H1 (cell line): ENCODE data around the gene PSMC5. TPM values are rescaled to one million over a fixed set of nuclear protein-coding genes. Genes with fewer than 3 reads are reported as not detected.

Source experiments
- CTCF ChIA-PET: fragments of 300-600 bp; sonication (Branson Sonifier 250); formaldehyde crosslinking; loops from one replicate; lab custom pipeline; 2021; ENCODE audit not compliant: partially characterized antibody; lab: Charles Lee
- POLR2A ChIA-PET: fragments of 300-600 bp; sonication (Branson Sonifier 250); formaldehyde crosslinking; loops from one replicate; lab custom pipeline; 2021; ENCODE audit warnings: inconsistent platforms; ENCODE audit not compliant: partially characterized antibody; lab: Charles Lee
- DNase-seq, 2 experiments: peaks; one replicate each; pipeline versions ENCODE4 v3.0.0 to v3.0.0-alpha.2; 2010 to 2022; ENCODE audit warnings: low spot score in 2 of 2, low read depth in 1 of 2, mixed read lengths in 1 of 2
- FAIRE-seq: peaks from 2 replicates; lab custom pipeline; 2011; peaks lifted over from hg19 to GRCh38; lab: Jason Lieb, UNC
- H2AFZ ChIP-seq: 2 replicates; pipeline ENCODE4 v1.8.1; 2012; ENCODE audit warnings: low read length, inconsistent platforms
- H2AK5ac ChIP-seq: 2 replicates; pipeline ENCODE4 v1.6.1; 2013; ENCODE audit warnings: low read depth, low read length
- H2BK120ac ChIP-seq: replicated peaks from 2 replicates; pipeline ENCODE3; 2013; ENCODE audit warnings: low read depth, low read length, inconsistent platforms
- H2BK12ac ChIP-seq: 2 replicates; pipeline ENCODE4 v1.6.1; 2013; ENCODE audit warnings: low read depth, low read length
- H2BK15ac ChIP-seq: 2 replicates; pipeline ENCODE4 v1.6.1; 2013; ENCODE audit warnings: low read length
- H2BK20ac ChIP-seq: 2 replicates; pipeline ENCODE4 v1.6.1; 2013; ENCODE audit warnings: low read length
- H2BK5ac ChIP-seq: 2 replicates; pipeline ENCODE4 v1.6.1; 2013; ENCODE audit warnings: low read depth, low read length
- H3K14ac ChIP-seq: 2 replicates; pipeline ENCODE4 v1.6.1; 2013; ENCODE audit warnings: inconsistent platforms; ENCODE audit not compliant: insufficient read length
- H3K18ac ChIP-seq: 2 replicates; pipeline ENCODE4 v1.6.1; 2013; ENCODE audit warnings: low read length; ENCODE audit errors: extremely low read depth
- H3K23ac ChIP-seq: 2 replicates; pipeline ENCODE4 v1.6.1; 2013; ENCODE audit warnings: inconsistent platforms; ENCODE audit not compliant: insufficient read length
- H3K23me2 ChIP-seq: 2 replicates; pipeline ENCODE4 v1.6.1; 2013; ENCODE audit warnings: low read depth, low read length
- H3K27ac ChIP-seq: 2 replicates; pipeline ENCODE4 v1.6.1; 2011; ENCODE audit warnings: low read depth, low read length, inconsistent platforms
- H3K27me3 ChIP-seq, 4 experiments: replicated peaks in 1 of 4; 1 replicate in 1 of 4; 2 replicates in 3 of 4; pipeline versions ENCODE4 v1.6.1 to v1.8.1; 2011 to 2013; ENCODE audit warnings: low read length in 3 of 4, mild to moderate bottlenecking in 3 of 4, inconsistent platforms in 2 of 4, mixed read lengths in 2 of 4, moderate library complexity in 1 of 4; ENCODE audit not compliant: control insufficient read depth in 3 of 4, insufficient read depth in 3 of 4; ENCODE audit errors: extremely low read depth in 1 of 4
- H3K36me3 ChIP-seq, 4 experiments: 2 replicates each; pipeline versions ENCODE4 v1.6.1 to v1.8.1; 2011 to 2013; ENCODE audit warnings: mild to moderate bottlenecking in 4 of 4, low read length in 3 of 4, moderate library complexity in 2 of 4, control low read depth in 1 of 4, inconsistent platforms in 1 of 4; ENCODE audit not compliant: insufficient read depth in 4 of 4, control insufficient read depth in 2 of 4
- H3K4ac ChIP-seq: replicated peaks from 2 replicates; pipeline ENCODE3; 2013; ENCODE audit warnings: low read length, low read depth, mixed read lengths, inconsistent platforms; ENCODE audit not compliant: insufficient read length
- H3K4me1 ChIP-seq, 4 experiments: replicated peaks in 1 of 4; 1 replicate in 1 of 4; 2 replicates in 3 of 4; pipeline versions ENCODE4 v1.6.1 to v1.8.1; 2011 to 2013; ENCODE audit warnings: low read length in 3 of 4, inconsistent platforms in 2 of 4, mixed read lengths in 1 of 4; ENCODE audit not compliant: insufficient read depth in 4 of 4, control insufficient read depth in 3 of 4
- H3K4me2 ChIP-seq, 2 experiments: 2 replicates each; pipeline versions ENCODE4 v1.6.1 to v1.8.1; 2011 to 2013; ENCODE audit warnings: low read depth in 2 of 2, low read length in 2 of 2, control low read depth in 1 of 2, inconsistent platforms in 1 of 2, mild to moderate bottlenecking in 1 of 2; ENCODE audit not compliant: insufficient read depth in 1 of 2
- H3K4me3 ChIP-seq, 4 experiments: fragments of 200-600, 300-600 bp in 1 of 4; sonication (generic), shearing (Covaris generic), sonication (Bioruptor Twin) in 1 of 4; 2 replicates each; pipeline versions ENCODE4 v1.5.1 to v1.8.1; 2011 to 2016; ENCODE audit warnings: low read length in 4 of 4, low read depth in 3 of 4, control low read depth in 2 of 4, inconsistent platforms in 2 of 4, mild to moderate bottlenecking in 2 of 4, mixed read lengths in 1 of 4, moderate library complexity in 1 of 4; ENCODE audit not compliant: insufficient read depth in 2 of 4; ENCODE audit errors: extremely low read depth in 1 of 4
- H3K56ac ChIP-seq: replicated peaks from 2 replicates; pipeline ENCODE3; 2013; ENCODE audit warnings: low read depth, mild to moderate bottlenecking, mixed read lengths, low read length, inconsistent platforms; ENCODE audit not compliant: insufficient read length
- H3K79me1 ChIP-seq: 2 replicates; pipeline ENCODE4 v1.6.1; 2013; ENCODE audit warnings: low read depth, low read length, control low read depth
- H3K79me2 ChIP-seq, 2 experiments: 2 replicates each; pipeline versions ENCODE4 v1.6.1 to v1.8.1; 2012 to 2013; ENCODE audit warnings: low read length in 2 of 2, mild to moderate bottlenecking in 2 of 2, inconsistent platforms in 1 of 2; ENCODE audit not compliant: insufficient read depth in 2 of 2, control insufficient read depth in 1 of 2
- H3K9ac ChIP-seq, 4 experiments: replicated peaks in 1 of 4; 1 replicate in 1 of 4; 2 replicates in 3 of 4; pipeline versions ENCODE4 v1.6.1 to v1.8.1; 2011 to 2013; ENCODE audit warnings: low read depth in 3 of 4, low read length in 3 of 4, control low read depth in 2 of 4, mild to moderate bottlenecking in 2 of 4, moderate library complexity in 2 of 4, inconsistent platforms in 1 of 4; ENCODE audit errors: extremely low read depth in 1 of 4
- H3K9me3 ChIP-seq, 2 experiments: 2 replicates each; pipeline versions ENCODE4 v1.6.1 to v1.8.1; 2012 to 2013; ENCODE audit warnings: mild to moderate bottlenecking in 2 of 2, moderate library complexity in 2 of 2, control low read depth in 1 of 2, inconsistent platforms in 1 of 2, low read depth in 1 of 2, low read length in 1 of 2, mixed read lengths in 1 of 2; ENCODE audit not compliant: insufficient read depth in 2 of 2
- H4K20me1 ChIP-seq, 2 experiments: replicated peaks in 1 of 2; 2 replicates each; pipeline versions ENCODE3 to v1.8.1; 2011 to 2013; ENCODE audit warnings: inconsistent platforms in 2 of 2, low read length in 2 of 2, mild to moderate bottlenecking in 1 of 2; ENCODE audit not compliant: insufficient read depth in 2 of 2, control insufficient read depth in 1 of 2
- H4K5ac ChIP-seq: 2 replicates; pipeline ENCODE4 v1.6.1; 2013; ENCODE audit warnings: low read length, low read depth, mixed read lengths, inconsistent platforms; ENCODE audit not compliant: insufficient read length
- H4K8ac ChIP-seq: 2 replicates; pipeline ENCODE4 v1.8.0; 2013; ENCODE audit warnings: mild to moderate bottlenecking, moderate library complexity, low read length, inconsistent platforms; ENCODE audit not compliant: insufficient read depth; ENCODE audit errors: extremely low read depth
- H4K91ac ChIP-seq: replicated peaks from 2 replicates; pipeline ENCODE3; 2013; ENCODE audit warnings: low read length, mixed read lengths, inconsistent platforms; ENCODE audit not compliant: insufficient read length
- KDM4A ChIP-seq: IDR thresholded peaks from one replicate; pipeline ENCODE4 v1.7.1; 2012; ENCODE audit warnings: low read depth, mild to moderate bottlenecking, moderate library complexity, low read length, inconsistent platforms; ENCODE audit not compliant: severe bottlenecking
- NRF1 ChIP-seq: IDR thresholded peaks from 2 replicates; pipeline ENCODE4 v1.6.1; 2011; ENCODE audit warnings: mild to moderate bottlenecking, low read depth, low read length, improper control_type of control experiment
- SP1 ChIP-seq: IDR thresholded peaks from 2 replicates; pipeline ENCODE4 v1.6.1; 2011; ENCODE audit warnings: low read depth, low read length
- TEAD4 ChIP-seq: IDR thresholded peaks from 2 replicates; pipeline ENCODE4 v1.6.1; 2012; ENCODE audit warnings: low read depth, low read length, inconsistent platforms, mixed read lengths
- WGBS, 2 experiments: shearing (Covaris generic) in 1 of 2; methylation state at CpG; one replicate each; pipeline versions ENCODE4 v1.1.6 to v1.1.7; 2013 to 2015; ENCODE audit warnings: low lambda C conversion rate in 2 of 2, mixed read lengths in 2 of 2, inconsistent platforms in 1 of 2, low coverage in 1 of 2, missing lambda C conversion rate in 1 of 2; ENCODE audit not compliant: insufficient replicate concordance in 2 of 2, insufficient coverage in 1 of 2, insufficient read length in 1 of 2; ENCODE audit errors: extremely low coverage in 1 of 2, missing lambda C conversion rate in 1 of 2; 5-methylcytosine and 5-hydroxymethylcytosine counted together
- polyA plus RNA-seq, 7 experiments: library from polyadenylated mRNA; depleted of rRNA in 3 of 7; stranded (reverse) in 5 of 7; unstranded in 2 of 7; fragments of >200 nt in 5 of 7; fragments of 200-250 nt in 2 of 7; gene quantifications; 1 replicate in 5 of 7; 2 replicates in 1 of 7; 4 replicates in 1 of 7; pipeline versions ENCODE4 v1.2.1 to v1.2.3, GENCODE V29; 2011 to 2013; ENCODE audit warnings: missing spikeins in 2 of 7, mixed read lengths in 2 of 7
- total RNA-seq: library from RNA; stranded (reverse); fragmentation: NEBNext Ultra II Directional; extraction: Animal tissue kit (Norgen Biotek cat#: 25700); gene quantifications from 2 replicates; pipeline ENCODE4 v1.2.1, GENCODE V29; 2021

Gene PSMC5
- total and polyA plus RNA-seq, 2 of the 8 experiments (the other 6 are each of a cell fraction or from before 2014, with no cell fraction given) = 172 to 180 TPM

DNA sequence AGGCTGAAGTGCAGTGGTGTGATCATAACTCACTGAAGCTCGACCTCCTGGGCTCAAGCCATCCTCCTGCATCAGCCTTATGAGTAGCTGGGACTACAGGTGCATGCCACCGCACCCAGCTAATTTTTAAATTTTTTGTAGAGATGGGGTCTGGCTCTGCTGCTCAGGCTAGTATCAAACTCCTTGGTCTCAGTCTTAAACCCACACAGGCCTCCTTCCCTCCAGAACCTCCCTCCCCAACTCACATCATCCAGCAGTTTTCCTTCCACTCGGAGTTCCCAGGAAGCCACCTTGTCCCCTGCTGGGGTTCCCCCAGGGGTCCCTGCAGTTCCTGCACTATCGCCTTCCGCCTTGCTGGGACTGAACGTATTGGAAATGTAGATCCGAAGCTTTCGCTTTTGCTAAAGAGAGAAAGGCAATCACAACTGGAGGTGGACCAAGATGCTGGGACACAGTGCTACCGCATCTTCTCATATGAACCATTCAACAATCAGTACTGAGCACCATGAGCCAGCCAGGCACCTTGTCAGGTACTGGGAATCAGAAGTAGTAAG is 8.0 kb downstream of the PSMC5 start:
- H3K4me1 ChIP-seq = peaks cover 3 to 20% (median 17%) of the 10 kb centered on the region in 4 experiments
- no peak overlapping the region for H3K56ac ChIP-seq
- no peak overlapping the region for H4K8ac ChIP-seq
- H2BK5ac ChIP-seq = no peak overlapping the region
- no peak overlapping the region for H4K5ac ChIP-seq
- H3K4ac ChIP-seq = no peak overlapping the region
- no peak overlapping the region for H3K27ac ChIP-seq
- no peak overlapping the region for H2BK12ac ChIP-seq
- peaks cover 15% of the 10 kb centered on the region for H3K79me1 ChIP-seq
- H3K23me2 ChIP-seq = no peaks in the 10 kb centered on the region; the same call in 1 of the 2 replicates
- no peak overlapping the region for H2BK120ac ChIP-seq
- H3K23ac ChIP-seq = no peak overlapping the region
- H3K9ac ChIP-seq = no peak overlapping the region
- no peak overlapping the region for H3K14ac ChIP-seq
- no peak overlapping the region for H2AK5ac ChIP-seq
- FAIRE-seq (no peak), DNase-seq (no peak)
- peaks cover 0 to 25% of the 10 kb centered on the region in 2 experiments; a peak in 3 of 4 replicates for H3K79me2 ChIP-seq
- ChIA-PET POLR2A (interaction anchor here (1.1 to 32.3 kb wide), 7 partner anchors 3 to 94 kb away, joined by 3 to 593 read pairs (median 4); partner anchors contain the start of genes CCDC47, DDX42, FTSJ3 and PSMC5), CTCF (interaction anchor here (0.9 to 5.2 kb wide), 13 partner anchors 9 to 125 kb away, joined by 3 to 61 read pairs (median 6); no protein-coding TSS in a partner anchor)
- H3K27me3 ChIP-seq = no peaks in the 10 kb centered on the region
- no peak overlapping the region for H4K91ac ChIP-seq
- peaks cover 31 to 49% (median 45%) of the 10 kb centered on the region in 4 experiments for H3K36me3 ChIP-seq
- no peak overlapping the region for H2BK15ac ChIP-seq
- H3K9me3 ChIP-seq = no peaks in the 10 kb centered on the region
- H2AFZ ChIP-seq = no peak overlapping the region
- no peak overlapping the region for H2BK20ac ChIP-seq
- TF ChIP-seq TEAD4 = no peak
- no peak for TF ChIP-seq KDM4A
- no peak for TF ChIP-seq NRF1
- TF ChIP-seq SP1 = no peak
- H4K20me1 ChIP-seq = peaks cover 3 to 17% of the 10 kb centered on the region in 2 experiments
- H3K4me2 ChIP-seq = no peak overlapping the region
- H3K4me3 ChIP-seq = no peak overlapping the region
- whole genome bisulfite sequencing, 2 experiments = 87% methylated on average over 9 of the region's 9 CpGs; no CpG with 5 or more reads in 1 of the 2 experiments
- H3K18ac ChIP-seq = no peak overlapping the region
